Brain microvascular endothelial cell (primary cell): Measurements from ENCODE around the gene DYNLT1.
"Not testable (repeated sequence)": the region's sequence is repeated elsewhere in the genome, so short reads cannot be mapped to it uniquely, and the experiment has no call there.

Source experiments
- DNase-seq: peaks from one replicate; pipeline ENCODE4 v3.0.0-alpha.2; 2020
- H3K27ac ChIP-seq: fragments of 250-450 bp; sonication (Bioruptor Pico); 2 replicates; pipeline ENCODE4 v1.5.1; 2020; ENCODE audit warnings: mild to moderate bottlenecking, moderate library complexity
- H3K27me3 ChIP-seq: fragments of 250-450 bp; sonication (Bioruptor Pico); replicated peaks from 2 replicates; pipeline ENCODE4 v1.5.1; 2020; ENCODE audit warnings: mild to moderate bottlenecking
- H3K36me3 ChIP-seq: fragments of 250-450 bp; sonication (Bioruptor Pico); replicated peaks from 2 replicates; pipeline ENCODE4 v1.5.1; 2020; ENCODE audit warnings: mild to moderate bottlenecking
- H3K4me3 ChIP-seq: 2 replicates; pipeline ENCODE4 v1.5.1; 2011; ENCODE audit warnings: low read depth, mild to moderate bottlenecking, control low read depth, low read length, moderate library complexity
- in situ Hi-C: cut with HindIII; loops from 2 replicates; pipeline ENCODE4 v1.10.0; 2017; ENCODE audit warnings: low sequenced_read_pairs, low pct_ligation_motif_present
- TF ChIP-seq, protein P1 (sequence below): IDR thresholded peaks from 2 replicates; pipeline ENCODE4 v1.5.1; 2011; ENCODE audit warnings: low read depth, mild to moderate bottlenecking, moderate library complexity, low read length, control low read depth, inconsistent platforms; ENCODE audit errors: missing control alignments

DYNLT1 gene

DNA sequence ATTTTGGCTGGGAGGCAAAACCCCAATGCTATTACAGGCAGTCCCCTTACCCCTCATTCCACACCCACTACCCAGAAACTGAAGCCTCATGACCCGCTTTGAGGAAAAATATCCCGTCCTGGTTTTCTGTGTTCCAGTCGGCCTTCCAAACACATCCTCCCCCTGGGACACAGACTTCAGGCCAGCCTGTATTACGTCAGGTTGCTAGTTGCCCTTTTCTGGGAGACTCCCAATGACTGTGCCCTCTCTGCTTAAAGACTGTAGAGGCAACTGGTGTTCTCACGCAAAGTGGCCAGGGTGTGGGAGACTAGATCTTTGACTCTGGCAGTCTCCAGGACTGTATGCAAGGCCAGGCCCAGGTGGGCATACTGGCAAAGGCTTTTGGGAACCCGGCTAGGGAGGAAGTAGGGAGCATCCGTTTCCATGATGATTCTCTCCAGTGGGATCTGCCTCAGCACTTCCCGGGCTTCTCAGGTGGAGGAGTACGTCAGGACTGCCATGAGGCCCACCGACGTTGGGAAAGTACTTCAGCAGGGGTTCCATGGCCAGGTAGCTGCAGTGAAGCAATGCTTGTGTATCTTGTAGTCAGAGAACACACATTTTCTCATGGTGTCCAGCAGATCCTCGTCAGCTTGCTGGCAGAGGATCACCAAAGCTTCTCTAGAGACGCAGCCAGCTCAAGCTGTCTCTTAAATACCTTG is 34.9 kb downstream of the DYNLT1 start:
- H3K27me3 ChIP-seq = no peaks in the 10 kb centered on the region
- TF ChIP-seq, protein P1, sequence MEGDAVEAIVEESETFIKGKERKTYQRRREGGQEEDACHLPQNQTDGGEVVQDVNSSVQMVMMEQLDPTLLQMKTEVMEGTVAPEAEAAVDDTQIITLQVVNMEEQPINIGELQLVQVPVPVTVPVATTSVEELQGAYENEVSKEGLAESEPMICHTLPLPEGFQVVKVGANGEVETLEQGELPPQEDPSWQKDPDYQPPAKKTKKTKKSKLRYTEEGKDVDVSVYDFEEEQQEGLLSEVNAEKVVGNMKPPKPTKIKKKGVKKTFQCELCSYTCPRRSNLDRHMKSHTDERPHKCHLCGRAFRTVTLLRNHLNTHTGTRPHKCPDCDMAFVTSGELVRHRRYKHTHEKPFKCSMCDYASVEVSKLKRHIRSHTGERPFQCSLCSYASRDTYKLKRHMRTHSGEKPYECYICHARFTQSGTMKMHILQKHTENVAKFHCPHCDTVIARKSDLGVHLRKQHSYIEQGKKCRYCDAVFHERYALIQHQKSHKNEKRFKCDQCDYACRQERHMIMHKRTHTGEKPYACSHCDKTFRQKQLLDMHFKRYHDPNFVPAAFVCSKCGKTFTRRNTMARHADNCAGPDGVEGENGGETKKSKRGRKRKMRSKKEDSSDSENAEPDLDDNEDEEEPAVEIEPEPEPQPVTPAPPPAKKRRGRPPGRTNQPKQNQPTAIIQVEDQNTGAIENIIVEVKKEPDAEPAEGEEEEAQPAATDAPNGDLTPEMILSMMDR = no peak
- no peak overlapping the region for H3K4me3 ChIP-seq
- DNase-seq = no peak
- in situ Hi-C loops = no loop called here
- peaks cover 52% of the 10 kb centered on the region for H3K36me3 ChIP-seq
- H3K27ac ChIP-seq = no peak overlapping the region

- in situ Hi-C loops = no loop called here
- Histone ChIP-seq H3K36me3 (peaks cover 52% of the 10 kb centered on the region), H3K27me3 (no peaks in the 10 kb centered on the region), H3K4me3 (no peak overlapping the region), H3K27ac (no peak overlapping the region)
- TF ChIP-seq, protein P1 = no peak
- DNase-seq = no peak
Measured at GRCh38 chr6:158608221-158608620, 36.3 kb downstream of the DYNLT1 start.

GRCh38 chr6:158607411-158608170 is 37.0 kb downstream of the DYNLT1 start:
- H3K27ac ChIP-seq = no peak overlapping the region
- in situ Hi-C loops = no loop called here
- H3K36me3 ChIP-seq = peaks cover 52% of the 10 kb centered on the region
- TF ChIP-seq, protein P1 = no peak
- no peak overlapping the region for H3K4me3 ChIP-seq
- no peaks in the 10 kb centered on the region for H3K27me3 ChIP-seq
- peak; percentile 11 for DNase-seq

GRCh38 chr6:158606935-158607334 is 37.6 kb downstream of the DYNLT1 start:
- Histone ChIP-seq H3K36me3 (peaks cover 52% of the 10 kb centered on the region), H3K27me3 (no peaks in the 10 kb centered on the region), H3K4me3 (no peak overlapping the region), H3K27ac (no peak overlapping the region)
- DNase-seq = no peak
- TF ChIP-seq, protein P1 = no peak
- in situ Hi-C loops = no loop called here

DNA sequence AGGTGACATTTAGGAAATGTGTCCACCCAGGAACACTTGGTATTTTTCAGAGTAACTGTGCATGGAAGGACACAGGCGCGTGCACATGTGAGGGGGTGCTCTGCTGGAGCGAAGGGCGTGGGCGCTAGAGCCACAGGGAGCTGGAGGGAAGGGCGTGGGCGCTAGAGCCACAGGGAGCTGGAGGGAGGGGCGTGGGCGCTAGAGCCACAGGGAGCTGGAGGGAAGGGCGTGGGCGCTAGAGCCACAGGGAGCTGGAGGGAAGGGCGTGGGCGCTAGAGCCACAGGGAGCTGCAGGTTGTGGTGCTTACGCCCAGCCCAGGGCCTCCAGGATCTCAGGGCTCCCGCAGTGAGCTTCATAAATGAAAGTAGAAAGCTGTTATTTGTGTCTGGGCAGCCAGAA is 38.5 kb downstream of the DYNLT1 start:
- DNase-seq, H3K4me3 ChIP-seq, H3K27ac ChIP-seq, H3K27me3 ChIP-seq, in situ Hi-C loops: not testable (repeated sequence)
- peaks cover 44% of the 10 kb centered on the region for H3K36me3 ChIP-seq

DNA sequence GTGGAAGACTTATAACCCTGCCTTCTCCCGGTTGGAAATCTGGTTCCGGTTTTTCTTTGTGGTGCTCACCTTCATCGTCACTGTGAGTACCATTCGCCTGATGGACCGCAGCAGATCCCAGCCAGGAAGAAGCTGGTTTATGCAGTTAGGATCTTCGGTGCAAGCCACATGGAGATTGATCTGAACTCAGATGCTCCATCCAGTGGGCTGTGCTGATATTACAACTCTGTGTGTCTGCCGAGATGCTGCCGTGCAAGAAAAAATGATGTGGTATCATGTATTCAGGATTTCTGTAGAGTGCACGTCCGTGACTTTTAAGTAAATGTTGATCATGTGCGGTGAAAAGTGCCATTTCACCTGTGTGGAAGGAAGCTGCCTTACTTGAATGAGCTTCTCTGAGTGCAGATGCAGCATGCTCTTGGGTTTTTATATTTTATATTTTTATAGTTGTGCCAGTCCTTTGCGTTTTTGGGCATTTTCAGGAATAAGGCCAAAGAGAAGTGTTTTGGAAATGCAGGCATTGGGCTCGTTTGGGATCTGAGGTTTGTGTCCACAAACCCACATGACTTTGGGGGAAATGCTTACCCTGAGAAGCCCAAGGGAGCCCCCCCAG is 39.2 kb downstream of the DYNLT1 start:
- Histone ChIP-seq H3K27me3 (no peaks in the 10 kb centered on the region), H3K36me3 (peaks cover 40% of the 10 kb centered on the region), H3K27ac (no peak overlapping the region), H3K4me3 (no peak overlapping the region)
- in situ Hi-C loops = no loop called here
- TF ChIP-seq, protein P1 = peak; percentile 83
- DNase-seq = peak; percentile 80
